Activated CD8-positive, alpha-beta memory T cell treated with anti-CD3 and anti-CD28 coated beads, Interleukin-2, amount 50 U/mL, for 48 hours (primary cell): ENCODE results near the gene SLC25A36.
"Not testable (repeated sequence)": the region's sequence is repeated elsewhere in the genome, so short reads cannot be mapped to it uniquely, and the experiment has no call there.

ENCODE experiments used
- DNase-seq: peaks from one replicate; pipeline ENCODE4 v3.0.0-alpha.2; 2020

The SLC25A36 gene

GRCh38 chr3:140995881-140996280 is 54.2 kb downstream of the SLC25A36 start:
- DNase-seq = no peak

- DNase-seq = peak; percentile 62
Observed at GRCh38 chr3:141000027-141000663, 58.5 kb downstream of the SLC25A36 start.

GRCh38 chr3:141000686-141001085 is 59.0 kb downstream of the SLC25A36 start:
- DNase-seq = no peak

GRCh38 chr3:141006344-141006743 is 64.7 kb downstream of the SLC25A36 start:
- no peak for DNase-seq

GRCh38 chr3:141009496-141009895 is 67.9 kb downstream of the SLC25A36 start:
- no peak for DNase-seq

DNA sequence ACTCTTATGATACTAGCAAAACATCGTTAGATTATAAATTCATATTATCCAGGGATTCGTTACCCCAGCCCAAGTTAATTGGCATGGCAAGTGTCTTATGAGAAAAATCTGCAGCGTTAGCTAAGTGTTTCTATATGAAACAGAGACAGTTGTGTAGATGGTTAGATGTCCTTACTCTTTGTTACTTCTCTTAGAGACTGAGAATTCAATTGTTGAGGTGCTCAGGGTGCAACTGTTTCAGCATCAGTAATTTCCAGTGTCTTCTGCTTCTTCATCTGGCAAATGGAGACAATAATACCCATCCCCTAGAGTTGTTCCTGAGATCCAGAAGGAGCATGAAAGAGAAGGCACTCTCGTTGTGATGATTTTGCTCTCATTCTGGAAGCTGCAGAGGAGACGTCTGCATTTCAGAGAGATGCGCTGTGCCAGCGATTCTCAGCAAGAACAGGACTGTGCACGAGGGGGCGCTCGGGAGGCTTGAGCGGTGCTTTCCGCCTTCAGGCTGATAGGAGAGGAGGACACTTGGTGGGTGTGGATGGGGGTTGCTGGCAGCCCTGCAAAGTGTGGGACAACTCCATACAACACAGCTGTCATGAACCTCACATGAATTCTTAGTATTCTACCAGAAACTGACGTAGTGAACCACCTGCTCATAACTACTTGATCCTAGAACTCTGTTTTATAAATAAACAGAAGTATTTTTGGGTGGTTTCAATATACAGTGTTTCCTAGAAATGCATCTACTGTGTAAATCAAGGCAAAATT is 69.8 kb downstream of the SLC25A36 start:
- DNase-seq = peak; percentile 92

GRCh38 chr3:141011997-141012262 is 70.3 kb downstream of the SLC25A36 start:
- DNase-seq = no peak

DNA sequence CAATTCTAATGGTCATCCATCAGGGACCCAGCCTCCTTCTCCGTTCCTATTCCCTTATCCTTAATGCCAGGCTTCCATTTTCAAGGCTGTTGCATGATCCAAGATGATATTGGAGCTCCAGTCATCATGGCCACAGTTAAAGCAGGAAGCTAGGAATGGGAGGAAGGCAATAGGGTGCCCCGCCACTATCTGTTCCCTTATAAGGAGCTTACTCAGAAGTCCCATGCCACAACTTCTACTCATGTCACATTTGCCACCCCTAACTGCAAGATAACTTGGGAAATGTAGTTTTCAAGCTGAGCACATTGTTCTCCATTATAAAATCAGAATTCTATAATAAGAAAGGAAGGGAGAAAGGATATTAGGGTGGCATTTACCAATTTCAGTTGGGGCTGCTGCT is 70.9 kb downstream of the SLC25A36 start:
- DNase-seq = no peak

- DNase-seq = no peak
Observed at GRCh38 chr3:141015481-141015880, 73.8 kb downstream of the SLC25A36 start.

- DNase-seq = not testable (repeated sequence)
Observed at GRCh38 chr3:141017366-141018322, 76.0 kb downstream of the SLC25A36 start.

- DNase-seq = no peak
Observed at GRCh38 chr3:141019244-141019643, 77.6 kb downstream of the SLC25A36 start.

DNA sequence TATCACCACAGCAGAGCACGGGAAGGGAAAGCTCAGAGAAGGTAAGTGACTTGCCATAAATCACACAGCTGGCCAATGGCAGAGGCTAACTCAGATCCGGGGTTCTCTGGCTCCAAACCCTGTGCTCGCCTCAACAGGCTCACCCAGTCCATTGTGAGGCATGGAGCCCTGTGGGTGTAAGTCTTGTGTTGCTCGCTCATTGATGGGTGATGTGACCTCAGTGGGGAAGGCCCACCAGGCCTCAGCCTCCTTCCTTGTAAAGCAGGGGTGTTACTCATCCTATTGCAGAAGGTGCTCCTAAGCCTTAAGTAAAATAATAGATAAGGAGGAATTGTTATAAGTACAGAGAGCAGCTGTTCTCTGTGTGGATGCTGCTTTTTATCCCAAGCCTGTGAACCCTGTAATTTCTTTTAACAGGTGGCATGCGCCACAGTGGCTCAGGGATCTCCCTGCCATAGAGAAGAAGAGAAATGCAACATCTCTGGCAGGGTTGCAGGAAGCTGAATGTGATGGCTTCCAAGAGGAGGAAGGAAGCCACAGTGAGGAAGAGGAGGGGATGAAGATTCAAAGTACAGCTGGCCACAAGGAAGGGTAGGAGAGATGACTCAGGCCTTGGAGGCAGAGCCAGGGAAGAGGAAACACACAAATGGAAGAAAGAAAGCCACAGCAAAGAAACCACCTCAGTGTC is 78.7 kb downstream of the SLC25A36 start:
- DNase-seq = no peak

GRCh38 chr3:141021261-141021660 is 79.6 kb downstream of the SLC25A36 start:
- DNase-seq = no peak
